Measurements from ENCODE around the gene MFGE8.

- TF ChIP-seq CTCF (conservative IDR thresholded peaks at IDR 0.05) (no peak), EZH2 (IDR thresholded peaks at IDR 0.05; ENCODE audit: low read depth) (no peak)
Observed at GRCh38 chr15:88907111-88907510, 6.1 kb downstream of the MFGE8 start.

Data from PC-9 (cell line).